ENCODE results near the gene NHS. TPM values are rescaled to one million over a fixed set of nuclear protein-coding genes. Genes with fewer than 3 reads are reported as not detected.

NHS gene
- total RNA-seq, 6 experiments from 2014 or later = 0.06 to 0.27 (median 0.12) TPM

DNA sequence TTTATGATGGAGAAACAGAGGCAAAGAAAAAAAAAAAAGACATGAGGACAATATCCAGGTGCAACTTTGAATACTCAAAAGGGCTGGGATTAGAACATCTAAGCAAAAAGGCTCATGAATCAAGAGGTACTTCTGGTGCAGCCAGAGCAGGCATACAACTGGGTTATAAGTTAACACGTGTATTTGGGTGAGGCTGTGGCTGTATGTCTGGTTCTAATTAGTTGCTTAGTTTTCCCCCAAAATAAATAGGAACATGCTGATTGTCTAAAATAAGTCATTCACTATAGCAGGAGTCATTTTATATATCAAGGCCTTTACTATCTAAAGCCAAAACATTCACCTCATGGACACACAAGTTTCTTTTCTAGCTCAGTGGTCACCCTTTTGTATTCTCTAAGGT lies 20.2 kb downstream of the NHS start:
- intact Hi-C loops (cut with DNase I) = no loop called here
- no peaks in the 10 kb centered on the region for H3K4me1 ChIP-seq
- no peak overlapping the region for H3K4me3 ChIP-seq
- ATAC-seq (no peak), DNase-seq (no peak)
- H3K36me3 ChIP-seq = no peaks in the 10 kb centered on the region
- H3K27me3 ChIP-seq = no peaks in the 10 kb centered on the region
- WGBS (ENCODE audit: insufficient coverage, low coverage, low lambda C conversion rate, missing lambda C conversion rate) = 30% methylated on average over 1 of the region's 1 CpG
- TF ChIP-seq, protein P1, sequence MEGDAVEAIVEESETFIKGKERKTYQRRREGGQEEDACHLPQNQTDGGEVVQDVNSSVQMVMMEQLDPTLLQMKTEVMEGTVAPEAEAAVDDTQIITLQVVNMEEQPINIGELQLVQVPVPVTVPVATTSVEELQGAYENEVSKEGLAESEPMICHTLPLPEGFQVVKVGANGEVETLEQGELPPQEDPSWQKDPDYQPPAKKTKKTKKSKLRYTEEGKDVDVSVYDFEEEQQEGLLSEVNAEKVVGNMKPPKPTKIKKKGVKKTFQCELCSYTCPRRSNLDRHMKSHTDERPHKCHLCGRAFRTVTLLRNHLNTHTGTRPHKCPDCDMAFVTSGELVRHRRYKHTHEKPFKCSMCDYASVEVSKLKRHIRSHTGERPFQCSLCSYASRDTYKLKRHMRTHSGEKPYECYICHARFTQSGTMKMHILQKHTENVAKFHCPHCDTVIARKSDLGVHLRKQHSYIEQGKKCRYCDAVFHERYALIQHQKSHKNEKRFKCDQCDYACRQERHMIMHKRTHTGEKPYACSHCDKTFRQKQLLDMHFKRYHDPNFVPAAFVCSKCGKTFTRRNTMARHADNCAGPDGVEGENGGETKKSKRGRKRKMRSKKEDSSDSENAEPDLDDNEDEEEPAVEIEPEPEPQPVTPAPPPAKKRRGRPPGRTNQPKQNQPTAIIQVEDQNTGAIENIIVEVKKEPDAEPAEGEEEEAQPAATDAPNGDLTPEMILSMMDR (IDR thresholded peaks at IDR 0.05) = no peak
- TF ChIP-seq POLR2A (IDR thresholded peaks at IDR 0.05) = no peak
- no peak overlapping the region for H3K27ac ChIP-seq
- no peaks in the 10 kb centered on the region for H3K9me3 ChIP-seq

DNA sequence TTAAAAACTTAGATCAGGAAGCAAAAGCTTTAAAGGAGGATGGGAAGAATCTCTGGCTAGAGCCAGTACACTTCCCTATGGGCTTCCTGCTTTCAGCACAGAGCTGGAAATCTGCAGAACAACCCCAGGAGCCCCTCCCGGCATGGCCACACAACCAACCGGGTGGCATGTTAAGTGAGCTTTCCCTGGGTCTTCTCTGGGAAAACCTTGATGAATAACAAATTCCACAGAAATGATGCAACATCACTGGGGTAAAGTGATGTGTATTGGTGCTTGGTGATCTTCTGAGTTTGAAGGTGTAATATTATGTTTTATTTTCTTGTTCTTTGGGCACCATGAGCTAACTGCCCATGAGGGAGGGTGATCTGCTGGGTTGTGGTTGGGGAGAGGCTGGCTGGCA lies 22.1 kb downstream of the NHS start:
- Histone ChIP-seq H3K36me3 (no peaks in the 10 kb centered on the region), H3K27me3 (no peaks in the 10 kb centered on the region), H3K4me3 (no peak overlapping the region), H3K4me1 (no peaks in the 10 kb centered on the region), H3K27ac (no peak overlapping the region), H3K9me3 (no peaks in the 10 kb centered on the region)
- 65% methylated on average over 2 of the region's 2 CpGs for WGBS (ENCODE audit: insufficient coverage, low coverage, low lambda C conversion rate, missing lambda C conversion rate)
- intact Hi-C loops (cut with DNase I) = no loop called here
- DNase-seq = no peak
- ATAC-seq = no peak
- TF ChIP-seq POLR2A (IDR thresholded peaks at IDR 0.05) = no peak

- no peaks in the 10 kb centered on the region for H3K27me3 ChIP-seq
- no peak overlapping the region for H3K27ac ChIP-seq
- intact Hi-C loops (cut with DNase I) = no loop called here
- DNase-seq (no peak), ATAC-seq (no peak)
- H3K4me3 ChIP-seq = no peak overlapping the region
- no peaks in the 10 kb centered on the region for H3K36me3 ChIP-seq
- WGBS (ENCODE audit: insufficient coverage, low coverage, low lambda C conversion rate, missing lambda C conversion rate) = 63% methylated on average over 2 of the region's 2 CpGs
- TF ChIP-seq POLR2A (IDR thresholded peaks at IDR 0.05) = no peak
- TF ChIP-seq, protein P1 (IDR thresholded peaks at IDR 0.05) = no peak
- H3K4me1 ChIP-seq = no peaks in the 10 kb centered on the region
- H3K9me3 ChIP-seq = no peaks in the 10 kb centered on the region
Observed at GRCh38 chrX:17403189-17403691, 28.2 kb downstream of the NHS start.

DNA sequence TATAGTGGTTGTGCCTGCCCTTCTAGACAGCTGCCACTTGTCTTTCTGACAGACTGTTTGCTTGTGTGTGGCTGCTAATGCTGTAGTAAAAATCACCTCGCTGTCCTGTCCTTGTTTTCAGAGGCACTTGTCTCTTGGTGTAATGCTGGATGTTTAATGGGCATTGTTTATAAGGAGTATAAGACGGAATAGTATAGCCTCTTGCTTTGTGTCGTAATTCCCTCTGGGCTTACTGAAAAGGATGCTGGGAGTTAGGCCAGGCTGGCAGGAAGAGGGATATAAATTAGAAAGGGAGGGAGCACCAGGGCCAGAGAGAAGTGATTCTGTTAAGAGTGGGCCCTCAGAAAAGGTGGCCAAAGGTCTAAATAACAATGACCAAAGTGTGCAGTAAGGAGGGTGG lies 29.0 kb downstream of the NHS start:
- intact Hi-C loops (cut with DNase I) = no loop called here
- DNase-seq (no peak), ATAC-seq (no peak)
- H3K36me3 ChIP-seq = no peaks in the 10 kb centered on the region
- H3K27ac ChIP-seq = no peak overlapping the region
- WGBS (ENCODE audit: insufficient coverage, low coverage, low lambda C conversion rate, missing lambda C conversion rate) = 44% methylated on average over 3 of the region's 3 CpGs
- no peaks in the 10 kb centered on the region for H3K4me1 ChIP-seq
- H3K27me3 ChIP-seq = no peaks in the 10 kb centered on the region
- TF ChIP-seq, protein P1 (IDR thresholded peaks at IDR 0.05) = no peak
- TF ChIP-seq POLR2A (IDR thresholded peaks at IDR 0.05) = no peak
- no peak overlapping the region for H3K4me3 ChIP-seq
- H3K9me3 ChIP-seq = no peaks in the 10 kb centered on the region

- Histone ChIP-seq H3K27me3 (no peaks in the 10 kb centered on the region), H3K36me3 (no peaks in the 10 kb centered on the region), H3K27ac (no peak overlapping the region), H3K9me3 (no peaks in the 10 kb centered on the region), H3K4me1 (no peaks in the 10 kb centered on the region), H3K4me3 (no peak overlapping the region)
- WGBS (ENCODE audit: insufficient coverage, low coverage, low lambda C conversion rate, missing lambda C conversion rate) = 65% methylated on average over 5 of the region's 5 CpGs
- ATAC-seq = no peak
- DNase-seq = no peak
- intact Hi-C loops (cut with DNase I) = no loop called here
- no peak for TF ChIP-seq POLR2A (IDR thresholded peaks at IDR 0.05)
- TF ChIP-seq, protein P1 (IDR thresholded peaks at IDR 0.05) = no peak
Observed at GRCh38 chrX:17405225-17405969, 30.4 kb downstream of the NHS start.
